Measurements from ENCODE around the gene SEPTIN1. TPM values are rescaled to one million over a fixed set of nuclear protein-coding genes. Genes with fewer than 3 reads are reported as not detected.
A peak's percentile ranks its signal among the peaks of the same experiment; 100 is the strongest.
"Not testable (repeated sequence)": the region's sequence is repeated elsewhere in the genome, so short reads cannot be mapped to it uniquely, and the experiment has no call there.

The SEPTIN1 gene
- total RNA-seq, 1 experiment from 2014 or later, result 7.6 TPM

DNA sequence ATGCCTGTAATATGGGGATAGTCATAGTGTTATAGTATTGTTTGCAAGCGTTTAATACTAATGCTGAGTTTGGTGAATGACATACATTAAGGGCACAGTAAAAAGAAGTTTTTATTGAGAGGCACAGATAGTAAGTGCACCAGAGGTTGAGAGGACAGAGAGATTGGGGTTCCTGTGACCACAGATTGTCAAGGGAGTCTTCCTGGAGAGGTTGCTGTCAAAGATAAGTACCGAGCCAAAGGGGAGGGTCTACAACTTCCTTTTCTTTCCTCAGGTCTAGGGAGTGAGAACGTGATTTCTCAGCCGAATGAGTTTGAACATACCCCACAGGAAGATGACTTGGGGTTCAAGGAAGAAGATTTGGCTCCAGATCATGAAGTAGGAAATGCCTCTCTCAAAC lies 14.7 kb upstream of the SEPTIN1 start:
- Histone ChIP-seq H3K4me2 (peak overlapping the region; percentile 98), H3K27me3 (ENCODE audit: insufficient read depth, low read depth) (no peaks in the 10 kb centered on the region), H4K20me1 (ENCODE audit: insufficient read depth) (no peaks in the 10 kb centered on the region), H3K36me3 (ENCODE audit: low read depth) (no peaks in the 10 kb centered on the region), H3K27ac (0 out of 2 replicates have a peak overlapping the region, but pooled peaks have one; percentile 68), H3K9me2 (ENCODE audit: insufficient read depth) (no peaks in the 10 kb centered on the region), H3K79me2 (ENCODE audit: low read depth) (peaks cover 26% of the 10 kb centered on the region), H2AFZ (no peak overlapping the region), H3K9me3 (ENCODE audit: insufficient read depth, low read depth) (no peaks in the 10 kb centered on the region), H3K4me3 (peak overlapping the region; percentile 98; the same call in 1 of the 2 replicates), H3K4me1 (replicated peaks; ENCODE audit: insufficient read depth) (peaks cover 19% of the 10 kb centered on the region), H3F3A (ENCODE audit: insufficient read depth, low read depth) (peaks cover 58% of the 10 kb centered on the region)
- intact Hi-C loops (cut with micrococcal nuclease; ENCODE audit: unreplicated experiment), result no loop called here
- no TSS peak for BruUV-seq (replicated peaks)
- POLR2A ChIA-PET (ENCODE audit: unreplicated experiment), result no interaction called here
- CTCF ChIA-PET, result no interaction called here
- TF ChIP-seq, protein P1, sequence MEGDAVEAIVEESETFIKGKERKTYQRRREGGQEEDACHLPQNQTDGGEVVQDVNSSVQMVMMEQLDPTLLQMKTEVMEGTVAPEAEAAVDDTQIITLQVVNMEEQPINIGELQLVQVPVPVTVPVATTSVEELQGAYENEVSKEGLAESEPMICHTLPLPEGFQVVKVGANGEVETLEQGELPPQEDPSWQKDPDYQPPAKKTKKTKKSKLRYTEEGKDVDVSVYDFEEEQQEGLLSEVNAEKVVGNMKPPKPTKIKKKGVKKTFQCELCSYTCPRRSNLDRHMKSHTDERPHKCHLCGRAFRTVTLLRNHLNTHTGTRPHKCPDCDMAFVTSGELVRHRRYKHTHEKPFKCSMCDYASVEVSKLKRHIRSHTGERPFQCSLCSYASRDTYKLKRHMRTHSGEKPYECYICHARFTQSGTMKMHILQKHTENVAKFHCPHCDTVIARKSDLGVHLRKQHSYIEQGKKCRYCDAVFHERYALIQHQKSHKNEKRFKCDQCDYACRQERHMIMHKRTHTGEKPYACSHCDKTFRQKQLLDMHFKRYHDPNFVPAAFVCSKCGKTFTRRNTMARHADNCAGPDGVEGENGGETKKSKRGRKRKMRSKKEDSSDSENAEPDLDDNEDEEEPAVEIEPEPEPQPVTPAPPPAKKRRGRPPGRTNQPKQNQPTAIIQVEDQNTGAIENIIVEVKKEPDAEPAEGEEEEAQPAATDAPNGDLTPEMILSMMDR (conservative IDR thresholded peaks at IDR 0.05), result no peak
- TF ChIP-seq EZH2 (IDR thresholded peaks at IDR 0.05; ENCODE audit: low read depth), result no peak
- no peak for DNase-seq

DNA sequence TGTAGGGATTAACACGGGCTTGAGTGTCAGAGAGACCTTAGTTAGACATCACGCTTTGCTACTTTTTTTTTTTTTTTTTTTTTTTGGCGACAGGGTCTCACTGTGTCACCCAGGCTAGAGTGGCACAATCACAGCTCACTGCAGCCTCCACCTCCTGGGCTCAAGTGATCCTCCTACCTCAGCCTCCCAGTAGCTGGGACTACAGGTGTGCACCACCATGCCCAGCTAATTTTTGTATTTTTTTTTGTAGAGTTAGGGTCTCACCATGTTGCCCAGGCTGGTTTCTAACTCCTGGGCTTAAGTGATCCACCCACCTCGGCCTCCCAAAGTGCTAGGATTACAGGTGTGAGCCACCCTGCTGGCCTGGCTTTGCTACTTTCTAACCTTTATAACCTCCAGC lies 14.3 kb upstream of the SEPTIN1 start:
- peak overlapping the region; percentile 98 for H3K4me2 ChIP-seq
- CTCF ChIA-PET, result interaction anchor here (0.9 kb wide), 1 partner anchor 33 kb away, joined by 3 read pairs; the partner anchor contains the start of gene DCTPP1
- DNase-seq; H3K36me3 ChIP-seq (ENCODE audit: low read depth); H3K27me3 ChIP-seq (ENCODE audit: insufficient read depth, low read depth); H2AFZ ChIP-seq; intact Hi-C loops (cut with micrococcal nuclease; ENCODE audit: unreplicated experiment); H3K9me3 ChIP-seq (ENCODE audit: insufficient read depth, low read depth); H3K9me2 ChIP-seq (ENCODE audit: insufficient read depth); H4K20me1 ChIP-seq (ENCODE audit: insufficient read depth): not testable (repeated sequence)
- POLR2A ChIA-PET (ENCODE audit: unreplicated experiment), result interaction anchor here (0.7 kb wide), 1 partner anchor 717 kb away, joined by 8 read pairs; no protein-coding TSS in a partner anchor
- H3K4me3 ChIP-seq, result peak overlapping the region; percentile 98
- H3F3A ChIP-seq (ENCODE audit: insufficient read depth, low read depth), result peaks cover 54% of the 10 kb centered on the region
- peaks cover 19% of the 10 kb centered on the region for H3K4me1 ChIP-seq (replicated peaks; ENCODE audit: insufficient read depth)
- peak overlapping the region; percentile 68 for H3K27ac ChIP-seq
- H3K79me2 ChIP-seq (ENCODE audit: low read depth), result peaks cover 26% of the 10 kb centered on the region
- BruUV-seq (replicated peaks), result TSS peak; percentile 26

DNA sequence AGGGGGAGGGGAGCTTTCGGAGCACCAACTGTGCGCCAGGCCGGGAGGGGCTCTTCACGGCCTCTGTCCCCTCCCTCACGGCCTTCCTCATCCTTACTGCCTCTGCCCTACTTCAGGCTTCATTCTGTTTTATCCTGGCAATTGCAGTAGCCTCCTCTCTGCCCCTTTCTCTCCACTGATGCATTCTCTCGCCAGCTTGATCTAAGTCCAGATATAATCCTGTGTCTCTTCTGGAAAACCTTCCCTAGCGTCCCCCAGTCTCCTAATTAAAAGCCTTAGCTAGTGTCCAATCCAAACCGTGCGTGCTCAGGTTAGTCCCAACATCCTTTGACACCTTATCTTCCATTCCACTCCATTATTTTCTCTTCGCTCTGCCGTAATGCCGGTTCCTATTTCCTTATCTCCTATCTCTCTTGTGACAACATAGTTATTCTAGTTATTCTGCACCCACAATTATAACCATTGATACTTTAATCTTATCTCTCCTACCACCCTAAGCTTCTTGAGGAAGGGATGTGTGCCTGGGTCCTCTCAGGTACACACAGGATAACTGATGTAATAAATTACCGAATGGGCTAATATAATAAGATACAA lies 13.7 kb upstream of the SEPTIN1 start:
- peak overlapping the region; percentile 98 for H3K4me2 ChIP-seq
- H3K36me3 ChIP-seq (ENCODE audit: low read depth), result no peaks in the 10 kb centered on the region
- DNase-seq, result no peak
- CTCF ChIA-PET, result interaction anchor here (0.6 to 1.3 kb wide), 3 partner anchors 13 to 34 kb away, joined by 3 to 5 read pairs (median 5); partner anchors contain the start of gene DCTPP1
- POLR2A ChIA-PET (ENCODE audit: unreplicated experiment), result interaction anchor here (0.6 to 1.6 kb wide), 4 partner anchors 12 to 717 kb away, joined by 3 to 8 read pairs (median 4); partner anchors contain the start of genes TBX6 and ZNF771
- peaks cover 19% of the 10 kb centered on the region for H3K4me1 ChIP-seq (replicated peaks; ENCODE audit: insufficient read depth)
- no peaks in the 10 kb centered on the region for H3K27me3 ChIP-seq (ENCODE audit: insufficient read depth, low read depth)
- H3K9me3 ChIP-seq (ENCODE audit: insufficient read depth, low read depth), result no peaks in the 10 kb centered on the region
- intact Hi-C loops (cut with micrococcal nuclease; ENCODE audit: unreplicated experiment), result loop anchor here (1.0 kb wide), 2 partner anchors 18 to 41 kb away; partner anchors contain the start of gene CD2BP2
- H2AFZ ChIP-seq, result peak overlapping the region; percentile 82
- peak overlapping the region; percentile 68 for H3K27ac ChIP-seq
- H4K20me1 ChIP-seq (ENCODE audit: insufficient read depth), result no peaks in the 10 kb centered on the region
- peaks cover 26% of the 10 kb centered on the region for H3K79me2 ChIP-seq (ENCODE audit: low read depth)
- TF ChIP-seq, protein P1 (conservative IDR thresholded peaks at IDR 0.05), result no peak
- TF ChIP-seq EZH2 (IDR thresholded peaks at IDR 0.05; ENCODE audit: low read depth), result no peak
- H3K4me3 ChIP-seq, result peak overlapping the region; percentile 98
- H3F3A ChIP-seq (ENCODE audit: insufficient read depth, low read depth), result peaks cover 49% of the 10 kb centered on the region
- H3K9me2 ChIP-seq (ENCODE audit: insufficient read depth), result no peaks in the 10 kb centered on the region
- no TSS peak for BruUV-seq (replicated peaks)
